SK-N-SH (cell line): ENCODE data around the gene TMEM132D. TPM values are rescaled to one million over a fixed set of nuclear protein-coding genes. Genes with fewer than 3 reads are reported as not detected.

Experiments used
- CTCF ChIA-PET: fragments of 300-600, 350-600 bp; formaldehyde crosslinking; extraction: SDS; loops from one replicate; lab custom pipeline; 2021; lab: Yijun Ruan, JAX
- POLR2A ChIA-PET: fragments of 350-600 bp; sonication (Branson Sonifier 250); formaldehyde crosslinking; extraction: SDS; loops from one replicate; lab custom pipeline; 2020; ENCODE audit warnings: antibody characterized with exemption, inconsistent platforms; lab: Yijun Ruan, JAX
- DNase-seq: peaks from one replicate; pipeline ENCODE4 v3.0.0; 2012
- H2AFZ ChIP-seq: fragments of 200-600 bp; sonication (generic); 2 replicates; pipeline ENCODE4 v1.8.1; 2016; ENCODE audit warnings: antibody characterized with exemption, mild to moderate bottlenecking, low read depth
- H3F3A ChIP-seq: fragments of 200-600 bp; sonication (generic); replicated peaks from 2 replicates; pipeline ENCODE3; 2016; ENCODE audit warnings: antibody characterized with exemption, mild to moderate bottlenecking; ENCODE audit not compliant: insufficient read depth
- H3K27ac ChIP-seq, 2 experiments: fragments of 200-500 bp in 1 of 2; fragments of 200-600 bp in 1 of 2; sonication (Bioruptor generic) in 1 of 2; sonication (generic), shearing (Covaris generic) in 1 of 2; 2 replicates each; pipeline versions ENCODE4 v1.5.1 to v1.6.1; 2014 to 2016; ENCODE audit warnings: low read depth in 2 of 2, inconsistent platforms in 1 of 2, low read length in 1 of 2, mild to moderate bottlenecking in 1 of 2, mixed read lengths in 1 of 2
- H3K27me3 ChIP-seq: fragments of 200-600 bp; sonication (generic), shearing (Covaris generic); 2 replicates; pipeline ENCODE4 v1.6.1; 2016; ENCODE audit warnings: mixed run types; ENCODE audit not compliant: insufficient read depth
- H3K36me3 ChIP-seq, 2 experiments: fragments of 200-500 bp in 1 of 2; fragments of 200-600 bp in 1 of 2; sonication (Bioruptor generic) in 1 of 2; sonication (generic) in 1 of 2; replicated peaks in 1 of 2; 2 replicates each; pipeline versions ENCODE3 to v1.5.1; 2014 to 2016; ENCODE audit warnings: low read length in 1 of 2, mild to moderate bottlenecking in 1 of 2; ENCODE audit not compliant: insufficient read depth in 2 of 2, control insufficient read depth in 1 of 2
- H3K4me1 ChIP-seq, 2 experiments: fragments of 200-500 bp in 1 of 2; fragments of 200-600 bp in 1 of 2; sonication (Bioruptor generic) in 1 of 2; sonication (generic), shearing (Covaris generic) in 1 of 2; 2 replicates each; pipeline versions ENCODE4 v1.5.1 to v1.6.1; 2014 to 2016; ENCODE audit warnings: low read depth in 1 of 2, low read length in 1 of 2, mixed run types in 1 of 2; ENCODE audit not compliant: insufficient read depth in 2 of 2, control insufficient read depth in 1 of 2
- H3K4me2 ChIP-seq: fragments of 200-600 bp; sonication (generic), shearing (Covaris generic); 2 replicates; pipeline ENCODE4 v1.6.1; 2017; ENCODE audit warnings: mixed run types
- H3K4me3 ChIP-seq, 2 experiments: fragments of 200-500 bp in 1 of 2; fragments of 200-600 bp in 1 of 2; sonication (Bioruptor generic) in 1 of 2; sonication (generic), shearing (Covaris generic) in 1 of 2; 2 replicates each; pipeline versions ENCODE4 v1.5.1 to v1.8.1; 2014 to 2016; ENCODE audit warnings: low read depth in 2 of 2, inconsistent platforms in 1 of 2, low read length in 1 of 2, mild to moderate bottlenecking in 1 of 2, mixed read lengths in 1 of 2, moderate library complexity in 1 of 2
- H3K79me2 ChIP-seq: fragments of 200-600 bp; sonication (generic); 2 replicates; pipeline ENCODE4 v1.8.1; 2017; ENCODE audit warnings: mild to moderate bottlenecking; ENCODE audit not compliant: insufficient read depth
- H3K9ac ChIP-seq: fragments of 200-600 bp; sonication (generic); 2 replicates; pipeline ENCODE4 v1.6.1; 2017; ENCODE audit warnings: mixed run types
- H3K9me2 ChIP-seq: fragments of 200-600 bp; sonication (generic); 2 replicates; pipeline ENCODE4 v1.6.1; 2017; ENCODE audit warnings: mixed run types
- H3K9me3 ChIP-seq: fragments of 200-600 bp; sonication (generic); 2 replicates; pipeline ENCODE4 v1.6.1; 2017; ENCODE audit warnings: mixed run types, mild to moderate bottlenecking, moderate library complexity
- H4K20me1 ChIP-seq: fragments of 200-600 bp; sonication (generic); 2 replicates; pipeline ENCODE4 v1.6.1; 2017; ENCODE audit warnings: mild to moderate bottlenecking, mixed run types; ENCODE audit not compliant: insufficient read depth
- CHD2 ChIP-seq: fragments of 150-350 bp; IDR thresholded peaks from 2 replicates; pipeline ENCODE4 v1.6.1; 2018; ENCODE audit warnings: low read length; ENCODE audit not compliant: partially characterized antibody
- ELF1 ChIP-seq: IDR thresholded peaks from 2 replicates; pipeline ENCODE4 v1.4.0; 2012
- EP300 ChIP-seq, 2 experiments: IDR thresholded peaks; 2 replicates each; pipeline versions ENCODE4 v1.4.0 to v1.6.1; 2012; ENCODE audit warnings: borderline replicate concordance in 1 of 2, low read depth in 1 of 2, low read length in 1 of 2
- EZH2phosphoT487 ChIP-seq: fragments of 200-600 bp; sonication (generic); IDR thresholded peaks from 2 replicates; pipeline ENCODE4 v1.6.1; 2017; ENCODE audit warnings: low read depth, mixed run types, mild to moderate bottlenecking, antibody characterized with exemption, moderate library complexity, borderline replicate concordance
- FOXJ3 ChIP-seq: sonication (generic); formaldehyde crosslinking; IDR thresholded peaks from 2 replicates; pipeline ENCODE4 v1.5.1; 2020; ENCODE audit warnings: mild to moderate bottlenecking, missing genetic modification reagents
- FOXM1 ChIP-seq: IDR thresholded peaks from 2 replicates; pipeline ENCODE4 v1.4.0; 2012; ENCODE audit warnings: low read depth, mild to moderate bottlenecking
- JUND ChIP-seq: IDR thresholded peaks from 2 replicates; pipeline ENCODE4 v1.4.0; 2012
- MAX ChIP-seq: IDR thresholded peaks from 2 replicates; pipeline ENCODE4 v1.4.0; 2012; ENCODE audit warnings: low read depth
- MEF2A ChIP-seq: IDR thresholded peaks from 2 replicates; pipeline ENCODE4 v1.4.0; 2012; ENCODE audit warnings: low read depth, borderline replicate concordance
- MXI1 ChIP-seq: IDR thresholded peaks from 2 replicates; pipeline ENCODE4 v1.6.1; 2012; ENCODE audit warnings: mild to moderate bottlenecking, low read depth, low read length, improper control_type of control experiment
- NFIC ChIP-seq: IDR thresholded peaks from 2 replicates; pipeline ENCODE4 v1.4.0; 2012; ENCODE audit warnings: borderline replicate concordance
- NRF1 ChIP-seq: IDR thresholded peaks from 2 replicates; pipeline ENCODE4 v1.6.1; 2012; ENCODE audit warnings: low read depth, mild to moderate bottlenecking, low read length
- PBX3 ChIP-seq: IDR thresholded peaks from 2 replicates; pipeline ENCODE4; 2012
- POLR2AphosphoS5 ChIP-seq: IDR thresholded peaks from 2 replicates; pipeline ENCODE4 v1.6.1; 2012; ENCODE audit warnings: low read depth, low read length
- RCOR1 ChIP-seq: fragments of 150-350 bp; IDR thresholded peaks from 2 replicates; pipeline ENCODE4 v1.6.1; 2017; ENCODE audit warnings: antibody characterized with exemption, low read length
- RFX5 ChIP-seq: IDR thresholded peaks from 2 replicates; pipeline ENCODE4 v1.6.1; 2012; ENCODE audit warnings: mild to moderate bottlenecking, improper control_type of control experiment, low read length
- RXRA ChIP-seq: IDR thresholded peaks from 2 replicates; pipeline ENCODE4 v1.4.0; 2012; ENCODE audit warnings: low read depth, mild to moderate bottlenecking, borderline replicate concordance
- SIN3A ChIP-seq: IDR thresholded peaks from 2 replicates; pipeline ENCODE4 v1.6.1; 2012; ENCODE audit warnings: low read depth, mild to moderate bottlenecking, low read length, moderate library complexity, borderline replicate concordance
- TAF1 ChIP-seq: IDR thresholded peaks from 2 replicates; pipeline ENCODE4 v1.6.1; 2012; ENCODE audit warnings: low read depth, mild to moderate bottlenecking, low read length, moderate library complexity, borderline replicate concordance
- TEAD4 ChIP-seq: IDR thresholded peaks from 2 replicates; pipeline ENCODE4 v1.4.0; 2012; ENCODE audit warnings: mild to moderate bottlenecking, borderline replicate concordance; ENCODE audit not compliant: insufficient read depth
- USF1 ChIP-seq: IDR thresholded peaks from 2 replicates; pipeline ENCODE4 v1.4.0; 2012; ENCODE audit warnings: low read depth, borderline replicate concordance
- ZBTB33 ChIP-seq: IDR thresholded peaks from 2 replicates; pipeline ENCODE4 v1.4.0; 2012; ENCODE audit warnings: low read depth, borderline replicate concordance
- WGBS: methylation state at CpG from one replicate; pipeline ENCODE4 v1.1.6; 2017; ENCODE audit warnings: low lambda C conversion rate; 5-methylcytosine and 5-hydroxymethylcytosine counted together
- polyA plus RNA-seq, 3 experiments: library from polyadenylated mRNA; depleted of rRNA; stranded (reverse); fragments of >200 nt; gene quantifications; 2 replicates each; pipeline ENCODE4 v1.2.3, GENCODE V29; 2012

Gene TMEM132D
- polyA plus RNA-seq, 1 of the 3 experiments (the other 2 are of a cell fraction), result not detected

- Histone ChIP-seq H3K9me3 (peaks cover 4% of the 10 kb centered on the region; the same call in 1 of the 2 replicates), H2AFZ (no peak overlapping the region), H3K9me2 (no peaks in the 10 kb centered on the region), H3K9ac (no peak overlapping the region), H3K27ac (no peak overlapping the region), H3K4me2 (no peak overlapping the region), H3K4me1 (no peaks in the 10 kb centered on the region), H3K79me2 (no peaks in the 10 kb centered on the region), H3F3A (no peaks in the 10 kb centered on the region), H4K20me1 (no peaks in the 10 kb centered on the region), H3K4me3 (no peak overlapping the region), H3K27me3 (no peaks in the 10 kb centered on the region), H3K36me3 (no peaks in the 10 kb centered on the region)
- ChIA-PET CTCF (no interaction called here), POLR2A (no interaction called here)
- TF ChIP-seq FOXM1 (no peak), MXI1 (no peak), PBX3 (no peak), FOXJ3 (no peak), POLR2AphosphoS5 (no peak), ZBTB33 (no peak), RXRA (no peak), NRF1 (no peak), USF1 (no peak), TAF1 (no peak), SIN3A (no peak), RCOR1 (no peak), CHD2 (no peak)
- no peak for DNase-seq
- WGBS, result 39% methylated on average over 17 of the region's 17 CpGs
These were observed 131.0 kb downstream of the TMEM132D start for GRCh38 chr12:129772501-129773493.

GRCh38 chr12:129771238-129771637 is 132.6 kb downstream of the TMEM132D start:
- no peak overlapping the region for H2AFZ ChIP-seq
- 58% methylated on average over 4 of the region's 4 CpGs for WGBS
- CTCF ChIA-PET, result no interaction called here
- TF ChIP-seq TEAD4 (no peak), NFIC (no peak), RFX5 (no peak), JUND (no peak), ELF1 (no peak), FOXM1 (no peak), USF1 (no peak), CHD2 (no peak), EZH2phosphoT487 (no peak), MXI1 (no peak), SIN3A (no peak), MAX (no peak), FOXJ3 (no peak), MEF2A (no peak), EP300 (IDR thresholded peaks at IDR 0.05; ENCODE audit: borderline replicate concordance in 1 of 2, low read depth in 1 of 2, low read length in 1 of 2) (no peak)

More at GRCh38 chr12:129771238-129771637, 132.6 kb downstream of the TMEM132D start:
- H3K4me3 ChIP-seq, result no peak overlapping the region
- H3K9me3 ChIP-seq, result peaks cover 4% of the 10 kb centered on the region; the same call in 1 of the 2 replicates
- H3K27ac ChIP-seq, result no peak overlapping the region
- no peak overlapping the region for H3K9ac ChIP-seq
- H3K36me3 ChIP-seq, result no peaks in the 10 kb centered on the region
- no peaks in the 10 kb centered on the region for H3K4me1 ChIP-seq
- H3K4me2 ChIP-seq, result no peak overlapping the region
- no peaks in the 10 kb centered on the region for H3K79me2 ChIP-seq
- no peaks in the 10 kb centered on the region for H3F3A ChIP-seq
- no peaks in the 10 kb centered on the region for H3K9me2 ChIP-seq
- H4K20me1 ChIP-seq, result no peaks in the 10 kb centered on the region
- H3K27me3 ChIP-seq, result no peaks in the 10 kb centered on the region
- POLR2A ChIA-PET, result no interaction called here
- no peak for DNase-seq
